22Rv1 (cell line): ENCODE data around the gene PRKCE.

ENCODE experiments used
- CTCF ChIP-seq: fragments of 450-650 bp; IDR thresholded peaks from 2 replicates; pipeline ENCODE4 v1.5.1; 2017; ENCODE audit warnings: mild to moderate bottlenecking
- ZFX ChIP-seq: fragments of 450-650 bp; IDR thresholded peaks from 2 replicates; pipeline ENCODE4 v1.6.1; 2017; ENCODE audit warnings: antibody characterized with exemption, borderline replicate concordance

GRCh38 chr2:45793305-45793962 is 142.0 kb downstream of the PRKCE start:
- TF ChIP-seq CTCF (no peak), ZFX (no peak)
